Upper lobe of left lung (tissue), 4 donors: ENCODE results near the gene CEP104.

Experiments
- CTCF ChIP-seq, 6 experiments: fragments of 450-650 bp in 4 of 6; fragments of 200-600 bp in 2 of 6; sonication (generic) in 2 of 6; IDR thresholded peaks; one replicate each; pipeline ENCODE4 v1.5.1; 2016 to 2019; ENCODE audit warnings: antibody characterized with exemption in 6 of 6
- EP300 ChIP-seq, 4 donors: sonication (generic); formaldehyde crosslinking; IDR thresholded peaks; one replicate each; pipeline ENCODE4 v1.5.1; 2017; ENCODE audit warnings: antibody characterized with exemption in 4 of 4, control low read depth in 2 of 4

- TF ChIP-seq CTCF (IDR thresholded peaks at IDR 0.05) (no peak), EP300 (IDR thresholded peaks at IDR 0.05) (no peak)
These were observed 70.3 kb downstream of the CEP104 start for GRCh38 chr1:3786468-3787348.
